Epithelial cell of proximal tubule (primary cell): ENCODE data around the gene ATG13. TPM values are rescaled to one million over a fixed set of nuclear protein-coding genes. Genes with fewer than 3 reads are reported as not detected.
"Not testable (repeated sequence)": the region's sequence is repeated elsewhere in the genome, so short reads cannot be mapped to it uniquely, and the experiment has no call there.

Source experiments
- DNase-seq: peaks from one replicate; pipeline ENCODE4 v3.0.0-alpha.2; 2011; ENCODE audit warnings: low read depth
- H3K4me3 ChIP-seq: 2 replicates; pipeline ENCODE4 v1.5.1; 2011; ENCODE audit warnings: low read depth, mild to moderate bottlenecking, low read length
- CTCF ChIP-seq: conservative IDR thresholded peaks from 2 replicates; pipeline ENCODE4 v1.5.1; 2012; ENCODE audit warnings: low read depth, mild to moderate bottlenecking, low read length
- total RNA-seq: library from RNA; depleted of rRNA; stranded (reverse); fragments of >200 nt; gene quantifications from 2 replicates; pipeline ENCODE4 v1.2.3, GENCODE V29; 2015

ATG13 gene
- total RNA-seq, 1 donor from 2014 or later, result 52.9 TPM

- H3K4me3 ChIP-seq, result no peak overlapping the region
- no peak for DNase-seq
- no peak for TF ChIP-seq CTCF
Measured at GRCh38 chr11:46668480-46669085, 51.2 kb downstream of the ATG13 start.

GRCh38 chr11:46669711-46670139 is 52.4 kb downstream of the ATG13 start:
- DNase-seq, result no peak
- TF ChIP-seq CTCF, result peak; percentile 52
- no peak overlapping the region for H3K4me3 ChIP-seq

GRCh38 chr11:46670521-46670920 is 53.2 kb downstream of the ATG13 start:
- not testable (repeated sequence) for DNase-seq, H3K4me3 ChIP-seq

- TF ChIP-seq CTCF, result no peak
- H3K4me3 ChIP-seq, result no peak overlapping the region
- no peak for DNase-seq
Measured at GRCh38 chr11:46671958-46672315, 54.6 kb downstream of the ATG13 start.

- no peak for TF ChIP-seq CTCF
- no peak overlapping the region for H3K4me3 ChIP-seq
- DNase-seq, result no peak
Measured at GRCh38 chr11:46672381-46672839, 55.1 kb downstream of the ATG13 start.

GRCh38 chr11:46673713-46674462 is 56.5 kb downstream of the ATG13 start:
- no peak for DNase-seq
- H3K4me3 ChIP-seq, result no peak overlapping the region
- TF ChIP-seq CTCF, result no peak

GRCh38 chr11:46674463-46675287 is 57.3 kb downstream of the ATG13 start:
- no peak for TF ChIP-seq CTCF
- H3K4me3 ChIP-seq, result no peak overlapping the region
- no peak for DNase-seq
